Measurements from ENCODE around the gene ARHGDIG. TPM values are rescaled to one million over a fixed set of nuclear protein-coding genes. Genes with fewer than 3 reads are reported as not detected.

Gene ARHGDIG
- total and polyA plus RNA-seq, 2 donors (not counting 3 experiments of a cell fraction or from before 2014, with no cell fraction given): 0.93 to 2.2 TPM

DNA sequence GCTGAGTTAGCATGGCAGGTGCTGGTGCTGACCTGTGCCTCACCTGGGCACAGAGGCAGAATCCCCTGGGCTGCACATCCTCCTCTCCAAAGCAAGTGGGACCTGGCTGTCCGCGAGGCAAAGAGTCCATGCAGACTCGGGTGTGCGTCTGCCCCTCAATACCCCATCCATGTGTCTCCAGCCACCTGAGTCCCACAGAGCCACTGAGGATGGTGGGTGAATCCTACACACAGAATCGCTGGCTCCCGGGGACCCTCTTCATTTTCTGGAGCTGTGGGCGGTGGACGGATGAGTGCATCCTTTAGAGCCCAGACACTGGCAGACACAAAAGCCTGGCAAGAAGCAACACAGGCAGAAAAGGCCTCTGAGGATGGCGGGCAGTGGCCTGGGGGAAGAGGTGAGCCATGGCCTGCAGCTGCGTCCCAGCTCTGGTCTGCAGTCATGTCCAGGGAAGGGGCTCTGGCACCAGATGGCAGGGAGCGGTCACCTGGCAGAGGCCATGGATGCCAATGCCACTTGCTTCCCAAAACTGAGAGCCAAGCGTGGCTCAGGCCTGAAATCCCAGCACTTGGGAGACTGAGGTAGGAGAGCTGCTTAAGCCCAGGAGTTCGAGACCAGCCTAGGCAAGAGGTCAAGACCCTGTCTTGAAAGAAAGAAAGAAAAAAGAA, 42.2 kb downstream of the ARHGDIG start:
- POLR2A ChIA-PET: no interaction called here
- Histone ChIP-seq H3K4me1 (ENCODE audit: control insufficient read depth, extremely low read depth, insufficient read depth, low read length) (peaks cover 10% of the 10 kb centered on the region), H4K20me1 (replicated peaks; ENCODE audit: control insufficient read depth, extremely low read depth, insufficient read depth, low read length) (no peaks in the 10 kb centered on the region), H3K4me3 (replicated peaks in 1 of 3; ENCODE audit: insufficient read depth in 1 of 3, low read depth in 1 of 3, low read length in 3 of 3) (no peak overlapping the region), H3K4me2 (ENCODE audit: insufficient read depth, low read length) (no peak overlapping the region), H3K27ac (ENCODE audit: insufficient read depth, low read depth, low read length) (no peak overlapping the region), H2AFZ (ENCODE audit: low read depth, low read length) (no peak overlapping the region), H3K36me3 (ENCODE audit: control insufficient read depth in 2 of 2, extremely low read depth in 1 of 2, insufficient read depth in 2 of 2, low read length in 2 of 2) (peaks cover 0 to 2% of the 10 kb centered on the region in 2 experiments), H3K9me3 (replicated peaks; ENCODE audit: control insufficient read depth, insufficient read depth, low read length) (no peaks in the 10 kb centered on the region), H3K27me3 (ENCODE audit: control insufficient read depth in 2 of 2, insufficient read depth in 2 of 2, low read length in 2 of 2) (no peaks in the 10 kb centered on the region), H3K79me2 (ENCODE audit: control insufficient read depth, insufficient read depth, low read length) (peaks cover 68% of the 10 kb centered on the region), H3K9ac (replicated peaks; ENCODE audit: extremely low read depth, insufficient read depth, low read length) (no peak overlapping the region), H3K9me1 (replicated peaks; ENCODE audit: control insufficient read depth, extremely low read depth, insufficient read depth, low read length) (no peaks in the 10 kb centered on the region)
- no TSS peak for BruUV-seq (replicated peaks)
- dilution Hi-C loops (cut with MboI; ENCODE audit: extremely low pct_ligation_motif_present, low sequenced_read_pairs): no loop called here
- intact Hi-C loops (cut with micrococcal nuclease): no loop called here
- CTCF ChIA-PET: interaction anchor here (1.4 kb wide), 1 partner anchor 15 kb away, joined by 3 read pairs; no protein-coding TSS in a partner anchor
- no peak for FAIRE-seq
- TF ChIP-seq POLR2AphosphoS5 (IDR thresholded peaks at IDR 0.05; ENCODE audit: insufficient read depth, low read depth, low read length) (no peak), GATA2 (IDR thresholded peaks at IDR 0.05; ENCODE audit: insufficient read depth, insufficient read length, low read depth, low read length) (no peak), EZH2 (IDR thresholded peaks at IDR 0.05; ENCODE audit: borderline replicate concordance, low read depth, low read length, severe bottlenecking) (no peak), POLR2A (IDR thresholded peaks at IDR 0.05; ENCODE audit: low read depth, low read length) (no peak)
- TF ChIP-seq, protein P1, sequence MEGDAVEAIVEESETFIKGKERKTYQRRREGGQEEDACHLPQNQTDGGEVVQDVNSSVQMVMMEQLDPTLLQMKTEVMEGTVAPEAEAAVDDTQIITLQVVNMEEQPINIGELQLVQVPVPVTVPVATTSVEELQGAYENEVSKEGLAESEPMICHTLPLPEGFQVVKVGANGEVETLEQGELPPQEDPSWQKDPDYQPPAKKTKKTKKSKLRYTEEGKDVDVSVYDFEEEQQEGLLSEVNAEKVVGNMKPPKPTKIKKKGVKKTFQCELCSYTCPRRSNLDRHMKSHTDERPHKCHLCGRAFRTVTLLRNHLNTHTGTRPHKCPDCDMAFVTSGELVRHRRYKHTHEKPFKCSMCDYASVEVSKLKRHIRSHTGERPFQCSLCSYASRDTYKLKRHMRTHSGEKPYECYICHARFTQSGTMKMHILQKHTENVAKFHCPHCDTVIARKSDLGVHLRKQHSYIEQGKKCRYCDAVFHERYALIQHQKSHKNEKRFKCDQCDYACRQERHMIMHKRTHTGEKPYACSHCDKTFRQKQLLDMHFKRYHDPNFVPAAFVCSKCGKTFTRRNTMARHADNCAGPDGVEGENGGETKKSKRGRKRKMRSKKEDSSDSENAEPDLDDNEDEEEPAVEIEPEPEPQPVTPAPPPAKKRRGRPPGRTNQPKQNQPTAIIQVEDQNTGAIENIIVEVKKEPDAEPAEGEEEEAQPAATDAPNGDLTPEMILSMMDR (IDR thresholded peaks at IDR 0.05; ENCODE audit: extremely low read depth in 1 of 2, insufficient read depth in 1 of 2, low read depth in 1 of 2, low read length in 2 of 2): no peak
- TF ChIP-seq, protein P2, sequence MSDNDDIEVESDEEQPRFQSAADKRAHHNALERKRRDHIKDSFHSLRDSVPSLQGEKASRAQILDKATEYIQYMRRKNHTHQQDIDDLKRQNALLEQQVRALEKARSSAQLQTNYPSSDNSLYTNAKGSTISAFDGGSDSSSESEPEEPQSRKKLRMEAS (IDR thresholded peaks at IDR 0.05; ENCODE audit: insufficient read depth, insufficient read length): no peak
- DNase-seq (ENCODE audit: low read depth, low spot score): no peak

All from endothelial cell of umbilical vein (primary cell).